ENCODE results near the gene DDX56.

DNA sequence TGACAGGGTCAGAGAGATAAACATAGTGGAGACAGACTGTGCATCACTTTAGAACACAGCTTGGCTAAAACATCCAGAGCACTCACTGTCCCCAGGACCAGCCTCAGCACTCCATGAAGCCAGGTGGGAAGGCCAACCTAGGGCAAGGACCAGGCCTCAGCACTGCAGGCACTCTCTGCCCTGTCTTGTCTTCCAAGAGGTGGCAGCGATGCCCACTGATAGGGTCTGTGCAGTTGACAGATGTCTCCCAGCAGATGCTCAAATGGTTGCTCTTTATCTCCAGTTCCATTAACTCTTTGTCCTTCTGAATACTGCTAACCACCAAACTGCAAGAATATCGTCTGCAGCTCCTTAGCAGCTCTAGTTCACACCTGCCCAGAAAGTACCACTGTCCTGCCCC is 9.1 kb downstream of the DDX56 start:
- TF ChIP-seq, protein P1, sequence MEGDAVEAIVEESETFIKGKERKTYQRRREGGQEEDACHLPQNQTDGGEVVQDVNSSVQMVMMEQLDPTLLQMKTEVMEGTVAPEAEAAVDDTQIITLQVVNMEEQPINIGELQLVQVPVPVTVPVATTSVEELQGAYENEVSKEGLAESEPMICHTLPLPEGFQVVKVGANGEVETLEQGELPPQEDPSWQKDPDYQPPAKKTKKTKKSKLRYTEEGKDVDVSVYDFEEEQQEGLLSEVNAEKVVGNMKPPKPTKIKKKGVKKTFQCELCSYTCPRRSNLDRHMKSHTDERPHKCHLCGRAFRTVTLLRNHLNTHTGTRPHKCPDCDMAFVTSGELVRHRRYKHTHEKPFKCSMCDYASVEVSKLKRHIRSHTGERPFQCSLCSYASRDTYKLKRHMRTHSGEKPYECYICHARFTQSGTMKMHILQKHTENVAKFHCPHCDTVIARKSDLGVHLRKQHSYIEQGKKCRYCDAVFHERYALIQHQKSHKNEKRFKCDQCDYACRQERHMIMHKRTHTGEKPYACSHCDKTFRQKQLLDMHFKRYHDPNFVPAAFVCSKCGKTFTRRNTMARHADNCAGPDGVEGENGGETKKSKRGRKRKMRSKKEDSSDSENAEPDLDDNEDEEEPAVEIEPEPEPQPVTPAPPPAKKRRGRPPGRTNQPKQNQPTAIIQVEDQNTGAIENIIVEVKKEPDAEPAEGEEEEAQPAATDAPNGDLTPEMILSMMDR (IDR thresholded peaks at IDR 0.05): no peak
- TF ChIP-seq CHD2 (IDR thresholded peaks at IDR 0.05; ENCODE audit: low read length, partially characterized antibody) (no peak), GABPA (IDR thresholded peaks at IDR 0.05; ENCODE audit: low read depth) (no peak), RFX5 (IDR thresholded peaks at IDR 0.05; ENCODE audit: low read length) (no peak), SMC3 (IDR thresholded peaks at IDR 0.05; ENCODE audit: low read depth, low read length) (no peak)
- TF ChIP-seq, protein P2, sequence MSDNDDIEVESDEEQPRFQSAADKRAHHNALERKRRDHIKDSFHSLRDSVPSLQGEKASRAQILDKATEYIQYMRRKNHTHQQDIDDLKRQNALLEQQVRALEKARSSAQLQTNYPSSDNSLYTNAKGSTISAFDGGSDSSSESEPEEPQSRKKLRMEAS (IDR thresholded peaks at IDR 0.05; ENCODE audit: low read depth): no peak
